ENCODE results near the gene FRY.
A peak's percentile ranks its signal among the peaks of the same experiment; 100 is the strongest.

Gene FRY

DNA sequence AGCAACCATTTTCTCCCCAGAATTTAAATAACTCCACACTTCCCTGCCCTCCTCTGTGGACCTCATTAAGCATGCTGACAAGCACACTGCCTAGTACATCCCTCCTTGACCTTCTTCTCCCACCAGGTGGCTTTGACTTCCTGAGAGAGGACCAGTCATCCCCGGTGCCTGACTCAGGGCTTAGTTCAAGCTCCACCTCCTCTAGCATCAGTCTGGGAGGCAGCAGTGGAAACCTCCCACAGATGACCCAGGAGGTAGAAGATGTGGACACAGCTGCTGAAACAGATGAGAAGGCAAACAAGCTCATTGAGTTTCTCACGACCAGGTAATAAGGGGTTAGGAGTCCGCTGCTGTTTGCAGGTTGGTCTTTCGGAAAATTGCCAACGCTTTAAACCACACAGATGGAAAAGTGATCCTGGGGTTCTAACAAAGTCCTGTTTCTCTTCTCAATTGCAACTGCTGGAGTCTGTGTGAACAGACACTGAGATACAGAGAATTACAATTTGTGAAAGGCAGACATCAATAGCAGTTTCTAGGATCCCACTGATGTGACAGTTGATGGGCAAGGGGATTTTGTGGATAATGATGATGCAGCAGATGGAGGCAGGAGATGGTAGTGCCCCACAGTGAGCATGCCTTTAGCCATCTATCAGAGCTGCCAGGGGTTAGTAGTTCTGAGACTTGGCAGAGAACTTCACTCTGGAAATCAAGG lies 196.9 kb downstream of the FRY start:
- DNase-seq = no peak

DNA sequence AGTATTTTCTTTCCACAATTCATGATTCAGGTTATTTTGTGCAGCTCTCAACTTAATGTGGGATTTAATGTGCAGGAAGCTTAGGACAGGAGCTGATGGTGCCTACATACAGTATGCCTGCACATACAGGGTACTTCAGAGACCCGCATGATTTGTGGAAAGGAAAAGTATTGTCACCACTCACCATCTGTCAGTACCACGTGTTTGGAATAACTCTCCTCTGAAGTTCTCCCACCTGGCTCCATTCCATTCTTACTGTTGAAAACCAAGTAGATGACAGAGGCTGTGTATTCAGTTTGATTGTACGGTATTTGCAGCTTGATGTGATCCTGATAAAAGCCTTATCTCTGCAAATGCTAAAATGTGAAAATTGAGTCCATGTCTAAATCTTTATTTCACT lies 197.9 kb downstream of the FRY start:
- no peak for DNase-seq

DNA sequence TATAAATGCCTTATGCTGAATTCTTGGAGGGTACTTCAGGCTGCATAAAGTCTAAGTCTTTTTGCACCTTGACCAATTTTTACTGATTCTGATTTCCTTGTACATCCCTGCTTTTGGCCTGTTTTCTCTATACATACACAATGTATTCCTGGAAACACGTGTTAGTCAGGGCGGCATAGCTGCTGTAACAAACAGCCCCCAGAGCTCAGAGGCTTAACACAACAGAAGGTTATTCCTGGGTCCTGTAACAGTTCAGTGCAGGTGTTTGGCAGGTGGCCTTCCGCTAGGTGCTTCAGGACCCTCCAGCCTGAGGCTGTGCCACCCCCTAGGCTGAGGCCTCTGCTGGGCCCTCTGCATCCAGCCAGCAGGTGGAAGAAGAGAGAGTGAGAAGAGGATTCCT lies 200.7 kb downstream of the FRY start:
- no peak for DNase-seq

DNA sequence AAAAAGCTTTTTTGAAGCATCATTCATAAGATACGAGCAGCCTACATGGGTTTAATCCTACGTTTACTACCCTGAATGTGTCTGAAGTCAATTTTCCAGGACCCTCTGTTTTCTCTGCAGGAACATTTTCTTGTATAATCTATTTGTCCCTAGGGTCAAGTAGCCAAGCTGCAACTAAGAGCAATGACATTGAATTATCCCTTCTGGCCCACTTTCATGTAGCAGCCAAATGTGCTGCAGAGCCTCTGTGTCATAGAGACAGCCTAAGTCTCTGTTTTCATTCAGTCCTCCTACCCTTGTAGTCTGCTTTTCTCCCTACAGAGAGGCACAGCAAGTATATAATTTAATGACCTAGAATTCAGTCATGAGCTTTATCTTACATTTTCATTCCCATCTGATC lies 201.5 kb downstream of the FRY start:
- no peak for DNase-seq

DNA sequence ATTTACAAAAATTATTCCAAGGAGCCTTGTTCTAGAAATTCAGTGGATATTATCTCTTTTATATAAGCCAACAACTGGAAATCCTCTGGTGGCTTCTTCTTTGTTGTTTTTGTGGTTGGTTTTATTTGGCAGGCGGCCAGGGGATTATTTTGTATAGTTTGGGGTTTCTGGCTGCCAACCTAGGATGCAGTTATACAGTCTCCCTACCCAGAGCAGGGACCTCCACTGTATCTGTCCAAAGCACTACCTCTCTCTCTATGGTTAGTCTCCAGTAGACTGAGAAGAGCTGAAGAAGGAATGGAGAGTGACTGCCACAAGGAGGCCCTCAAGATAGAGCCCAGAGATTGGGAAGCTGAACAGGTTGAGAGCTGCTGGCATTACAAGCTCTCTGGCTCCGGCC lies 203.3 kb downstream of the FRY start:
- peak in 1 of 2 donors; percentile 22 for DNase-seq

DNA sequence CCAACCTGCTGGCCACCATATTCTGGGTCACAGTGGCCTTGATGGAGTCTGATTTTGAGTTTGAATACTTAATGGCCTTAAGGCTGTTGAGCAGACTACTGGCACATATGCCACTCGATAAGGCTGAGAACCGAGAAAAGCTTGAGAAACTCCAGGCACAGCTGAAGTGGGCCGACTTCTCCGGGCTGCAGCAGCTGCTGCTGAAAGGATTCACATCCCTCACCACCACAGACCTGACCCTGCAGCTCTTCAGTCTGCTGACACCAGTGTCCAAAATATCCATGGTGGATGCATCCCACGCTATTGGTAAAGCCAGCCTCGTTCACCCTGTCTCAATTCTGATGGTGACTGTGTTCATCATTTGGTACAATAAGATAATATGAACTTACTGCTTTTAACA lies 206.1 kb downstream of the FRY start:
- DNase-seq = no peak

DNA sequence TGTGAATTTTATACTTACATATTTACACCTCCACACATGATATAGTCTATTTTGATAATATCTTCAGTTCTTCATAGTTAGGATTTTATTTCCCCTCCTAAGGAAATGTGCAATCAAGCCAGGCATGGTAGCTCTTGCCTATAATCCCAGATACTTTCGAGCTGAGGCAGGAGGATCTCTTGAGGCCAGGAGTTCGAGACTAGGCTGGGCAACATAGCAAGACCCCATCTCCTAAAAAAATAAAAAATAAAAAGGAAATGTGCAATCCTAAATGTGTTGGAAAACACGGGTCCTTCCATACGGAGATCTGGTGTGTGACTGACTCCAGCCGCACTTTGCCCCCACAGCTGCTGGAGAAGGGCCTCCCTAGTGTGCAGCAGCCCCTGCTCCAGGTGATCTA lies 212.1 kb downstream of the FRY start:
- no peak for DNase-seq

DNA sequence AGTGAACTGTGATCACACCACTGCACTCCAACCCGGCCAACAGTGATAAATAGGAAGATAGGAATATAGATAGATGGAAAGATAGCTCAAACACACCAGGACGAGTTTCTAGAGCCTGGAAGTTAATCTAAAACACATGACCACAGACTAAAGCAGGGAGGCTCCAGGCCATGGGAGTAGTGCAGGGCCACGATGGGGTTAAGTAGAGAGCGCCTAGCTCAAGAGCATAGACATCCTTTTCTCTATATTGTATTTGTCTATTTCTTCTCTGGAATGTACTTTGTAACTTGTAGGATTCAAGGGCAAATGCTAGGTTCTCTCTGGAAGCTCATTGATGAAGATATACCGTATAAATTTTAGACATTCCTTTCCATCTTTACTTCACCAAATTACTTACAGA lies 214.0 kb downstream of the FRY start:
- no peak for DNase-seq

DNA sequence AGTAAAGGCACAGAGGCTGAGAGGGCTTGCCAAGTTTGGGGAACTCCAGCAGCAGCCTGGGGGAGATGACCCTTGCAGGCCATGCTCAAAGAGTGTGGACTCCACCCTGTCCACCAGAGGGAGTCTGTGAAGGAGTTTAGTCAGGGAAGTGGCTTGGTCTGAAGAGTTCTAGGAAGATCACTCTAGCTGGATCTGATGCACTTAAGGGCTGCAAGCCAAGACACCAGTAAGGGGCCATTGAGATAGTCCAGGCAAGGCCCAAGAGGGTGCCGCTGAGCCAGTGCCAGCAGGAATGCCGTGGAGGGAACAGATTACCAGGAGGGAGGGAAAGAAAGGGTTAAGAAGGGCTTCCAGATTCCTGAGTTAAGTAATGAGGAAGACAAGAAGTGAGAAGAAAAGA lies 214.9 kb downstream of the FRY start:
- DNase-seq = peak; percentile 25 to 28

DNA sequence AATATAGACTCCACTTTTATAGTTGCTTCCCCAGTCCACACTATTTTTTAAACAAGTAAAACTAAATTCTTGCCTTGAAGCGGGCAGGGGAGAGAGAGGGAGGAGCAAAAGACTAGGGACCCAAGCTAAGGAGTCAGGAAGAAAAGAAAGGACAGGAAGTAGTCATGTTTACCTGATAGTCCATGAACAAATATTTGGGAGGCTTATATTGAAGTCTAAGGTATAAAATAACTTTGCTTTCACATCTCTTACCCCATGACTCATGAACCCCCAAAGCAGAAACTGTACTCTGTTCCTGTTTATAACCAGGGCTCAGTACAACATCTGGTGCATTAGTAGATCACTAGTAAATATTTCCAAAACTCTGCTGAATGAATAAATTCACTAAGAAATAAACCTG lies 216.3 kb downstream of the FRY start:
- no peak for DNase-seq

DNA sequence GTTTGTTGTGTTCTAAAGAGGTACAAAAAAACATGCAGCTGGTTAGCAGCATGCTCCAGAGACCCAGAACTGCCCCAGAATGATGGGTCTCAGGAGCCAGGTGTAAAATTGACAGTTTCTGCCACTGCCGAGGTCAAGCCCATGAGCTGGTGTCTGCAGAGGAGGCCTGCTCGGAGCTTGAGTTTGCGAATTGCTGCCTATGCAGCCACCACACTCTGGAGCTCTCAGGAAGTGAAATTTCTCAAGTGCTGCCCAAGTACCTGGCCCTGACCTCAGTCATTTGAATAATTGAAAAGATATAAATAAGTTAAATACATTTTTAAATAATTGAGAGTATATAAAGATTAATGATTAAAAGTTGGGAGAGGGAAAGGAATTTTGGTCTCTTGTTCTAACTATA lies 217.2 kb downstream of the FRY start:
- DNase-seq = no peak

DNA sequence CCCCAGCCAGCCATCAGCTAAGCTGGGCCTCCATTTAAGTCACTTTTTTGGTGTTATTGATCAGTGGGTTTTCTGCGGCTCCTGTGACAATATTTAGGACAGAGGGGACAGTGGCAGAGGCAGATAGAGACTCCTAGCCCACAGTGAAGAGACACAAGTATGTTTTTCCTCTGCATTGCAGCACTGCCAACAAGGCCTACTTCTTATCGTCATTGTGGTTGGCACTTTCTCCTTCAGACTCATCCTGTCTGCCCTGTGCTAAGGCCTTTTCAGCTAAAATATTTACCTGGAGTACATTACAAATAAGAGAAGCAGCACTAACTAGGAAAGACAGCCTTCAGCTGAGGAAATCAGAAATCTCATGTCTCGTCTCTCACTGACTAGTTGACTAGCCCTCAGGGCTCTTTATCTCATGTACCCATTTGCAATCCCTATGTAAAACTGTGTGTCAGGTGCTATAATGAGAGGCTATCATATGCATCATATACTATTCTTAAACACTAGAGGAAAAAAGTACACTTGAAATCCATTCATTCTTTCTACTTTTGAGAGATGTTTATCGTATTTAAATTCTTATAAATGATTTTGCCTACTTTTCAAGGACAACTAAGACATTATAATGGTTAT lies 221.4 kb downstream of the FRY start:
- no peak for DNase-seq

DNA sequence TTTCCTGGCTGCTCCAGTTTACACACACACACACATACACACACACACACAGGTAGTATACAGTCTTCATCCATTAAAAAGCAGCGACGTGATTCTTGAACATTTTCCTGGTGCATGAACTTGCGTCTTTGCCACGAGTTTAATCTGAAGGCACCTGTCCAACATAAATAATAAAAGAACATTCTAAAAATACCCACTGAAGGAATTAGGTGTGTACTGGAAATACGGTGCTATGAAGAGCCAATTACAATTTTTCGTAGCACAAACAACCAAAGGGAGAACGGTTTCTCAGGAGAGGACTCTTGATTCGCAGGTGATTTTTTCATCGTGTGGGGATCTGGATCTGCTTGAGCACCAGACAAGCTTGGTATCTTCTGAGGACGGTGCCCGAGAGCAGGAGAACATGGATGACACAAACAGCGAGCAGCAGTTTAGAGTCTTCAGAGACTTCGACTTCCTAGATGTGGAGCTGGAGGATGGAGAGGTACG lies 222.4 kb downstream of the FRY start:
- no peak for DNase-seq

DNA sequence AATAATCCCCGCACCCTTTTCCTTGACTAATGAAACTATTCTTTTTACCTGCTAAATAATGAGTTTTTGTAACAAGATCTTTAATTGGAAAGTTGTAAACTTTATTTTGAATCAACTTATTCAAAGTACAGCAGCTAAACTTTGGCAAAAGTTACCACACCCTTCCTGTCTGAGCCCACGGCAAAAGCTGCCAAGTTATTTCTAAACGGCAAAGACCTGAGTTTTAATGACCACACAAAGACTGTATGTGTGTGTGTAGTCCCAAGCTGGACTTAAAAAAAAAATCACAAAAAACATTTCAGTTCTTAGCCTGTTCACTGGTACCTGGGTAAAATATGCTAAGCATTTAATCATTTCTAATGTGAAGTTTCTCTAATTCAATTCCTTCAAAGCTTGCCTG lies 222.8 kb downstream of the FRY start:
- DNase-seq = no peak

DNA sequence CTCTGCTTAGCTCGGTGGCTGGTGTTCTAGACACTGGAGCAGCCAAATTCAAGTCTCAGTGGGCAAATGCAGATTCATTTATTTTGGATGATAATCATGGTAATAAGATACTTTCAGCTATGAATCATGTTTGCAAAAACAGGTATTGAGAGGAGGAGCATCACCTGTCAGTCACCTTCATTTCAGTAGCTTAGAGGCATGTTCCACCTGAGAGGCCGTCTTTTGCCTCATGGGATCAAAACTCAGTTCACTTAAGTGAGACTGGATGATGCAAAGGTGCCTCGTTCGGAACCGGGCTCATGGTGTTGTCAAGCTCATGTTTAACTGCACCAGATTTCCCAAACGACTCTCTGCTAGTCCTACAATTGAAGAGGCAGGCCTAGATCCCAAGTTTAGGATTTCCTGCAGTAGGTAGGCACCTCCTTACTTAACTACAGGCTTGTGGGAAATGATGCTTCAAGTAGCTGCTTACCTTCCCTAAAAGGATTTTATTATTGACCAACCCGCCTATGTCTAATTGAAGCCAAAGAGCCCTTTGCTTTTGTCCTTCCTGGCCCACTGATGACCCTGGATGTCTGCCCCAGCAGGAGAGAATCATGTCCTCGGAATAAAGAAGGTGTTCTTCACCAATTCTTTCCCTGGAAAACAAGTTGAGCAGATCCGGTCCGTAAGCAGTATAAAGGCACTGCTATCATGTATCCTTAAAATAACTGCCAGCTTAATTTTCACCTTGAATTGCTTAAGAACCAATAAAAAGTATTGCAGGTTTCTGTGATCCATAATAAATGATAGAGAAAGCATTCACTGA lies 223.5 kb downstream of the FRY start:
- DNase-seq = no peak

DNA sequence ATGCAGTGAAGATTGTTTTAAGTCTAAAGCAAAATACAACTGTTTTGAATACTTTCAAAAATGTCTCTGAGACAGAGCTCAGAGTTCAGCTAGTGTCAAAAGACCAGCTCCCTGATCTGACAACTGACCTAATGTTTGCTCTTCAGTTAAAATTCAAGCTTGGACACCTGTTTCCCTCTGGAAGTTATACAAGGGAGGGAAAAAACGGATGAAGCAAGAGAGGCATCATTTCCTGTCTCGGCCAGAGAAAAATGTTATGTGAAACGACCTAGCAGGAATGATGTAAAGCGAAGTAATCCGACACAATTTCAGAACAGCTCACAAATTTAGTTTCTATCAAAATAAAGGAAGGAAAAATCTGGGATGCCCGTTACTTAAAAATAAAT lies 224.1 kb downstream of the FRY start:
- no peak for DNase-seq

DNA sequence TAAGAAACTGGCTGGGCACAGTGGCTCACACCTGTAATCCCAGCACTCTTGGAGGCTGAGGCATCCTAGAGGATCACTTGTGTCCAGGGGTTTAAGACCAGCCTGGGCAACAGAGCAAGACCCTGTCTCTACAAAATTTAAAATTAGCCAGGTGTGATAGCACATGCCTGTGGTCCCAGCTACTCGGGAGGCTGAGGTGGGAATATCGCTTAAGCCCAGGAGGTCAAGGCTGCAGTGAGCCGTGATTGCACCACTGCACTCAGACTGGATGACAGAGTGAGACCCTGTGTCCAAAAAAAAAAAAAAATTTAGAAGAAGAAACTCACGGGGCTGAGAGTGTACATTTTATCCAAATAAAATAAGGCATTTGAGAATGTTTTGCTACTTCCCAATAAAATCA lies 224.7 kb downstream of the FRY start:
- no peak for DNase-seq

DNA sequence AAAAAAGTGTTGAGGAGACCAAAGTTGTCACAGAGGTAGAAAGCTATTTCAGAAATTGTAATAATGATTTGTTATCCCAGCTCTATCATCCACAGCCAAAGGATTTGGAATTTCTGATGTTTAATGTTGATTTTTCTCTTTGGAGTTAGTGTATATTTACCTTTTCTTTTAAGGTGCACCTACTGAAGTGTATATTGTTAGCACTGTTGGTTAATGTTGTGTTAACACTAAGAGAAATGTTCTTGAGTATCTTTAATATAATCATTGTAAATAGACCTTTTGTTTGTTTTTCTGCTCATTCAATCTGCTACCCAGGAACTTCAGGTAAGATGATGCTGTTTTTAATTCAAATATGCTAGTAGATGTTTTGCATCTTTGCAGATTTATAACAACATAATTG lies 226.1 kb downstream of the FRY start:
- no peak for DNase-seq

DNA sequence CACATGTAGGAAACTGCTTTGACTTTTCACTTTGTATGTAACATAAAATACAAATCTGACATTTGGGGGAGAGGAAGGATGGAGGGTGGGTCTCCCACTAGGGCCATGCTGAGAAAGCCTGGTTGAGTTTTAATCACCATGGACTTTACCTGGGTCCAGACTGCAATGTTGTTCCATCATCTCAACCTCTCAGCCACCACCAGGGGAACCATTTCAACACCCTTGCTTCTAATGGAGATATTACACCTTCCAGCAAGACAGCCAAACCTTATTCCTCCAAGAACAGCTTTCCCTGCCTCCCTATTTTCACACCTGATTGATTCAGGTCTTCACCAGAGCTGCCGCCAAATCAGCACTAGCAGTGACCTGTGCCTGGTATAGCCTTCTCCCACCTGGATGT lies 227.5 kb downstream of the FRY start:
- DNase-seq = no peak

DNA sequence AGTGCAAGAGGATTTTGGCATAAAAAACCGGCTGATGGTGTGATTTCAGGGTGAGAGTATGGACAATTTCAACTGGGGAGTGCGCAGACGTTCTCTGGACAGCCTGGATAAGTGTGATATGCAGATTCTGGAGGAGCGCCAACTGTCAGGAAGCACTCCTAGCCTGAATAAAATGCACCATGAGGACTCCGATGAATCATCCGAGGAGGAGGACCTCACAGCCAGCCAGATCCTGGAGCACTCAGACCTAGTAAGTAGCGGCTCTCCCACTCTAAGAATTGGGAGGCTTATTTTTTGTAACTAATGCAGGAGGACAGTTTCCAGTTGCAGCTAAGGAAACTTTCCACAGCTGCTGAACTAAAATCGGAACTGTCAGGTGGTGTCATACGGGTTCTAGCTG lies 230.0 kb downstream of the FRY start:
- DNase-seq = no peak

DNA sequence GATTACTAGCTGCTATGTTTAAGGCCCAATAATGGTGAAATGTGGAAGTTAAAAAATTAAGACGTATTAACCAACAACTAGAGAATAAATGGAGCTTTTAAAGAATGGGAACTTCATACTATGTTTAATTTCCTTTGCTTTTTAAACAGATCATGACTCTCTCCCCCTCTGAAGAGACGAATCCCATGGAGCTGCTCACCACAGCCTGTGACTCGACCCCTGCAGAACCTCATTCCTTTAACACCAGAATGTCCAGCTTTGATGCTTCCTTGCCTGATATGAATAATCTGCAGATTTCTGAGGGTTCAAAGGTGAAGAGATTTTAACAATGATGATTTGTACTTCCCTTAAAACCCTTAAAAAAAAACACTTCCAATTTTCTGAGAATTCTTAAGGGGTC lies 230.6 kb downstream of the FRY start:
- no peak for DNase-seq

DNA sequence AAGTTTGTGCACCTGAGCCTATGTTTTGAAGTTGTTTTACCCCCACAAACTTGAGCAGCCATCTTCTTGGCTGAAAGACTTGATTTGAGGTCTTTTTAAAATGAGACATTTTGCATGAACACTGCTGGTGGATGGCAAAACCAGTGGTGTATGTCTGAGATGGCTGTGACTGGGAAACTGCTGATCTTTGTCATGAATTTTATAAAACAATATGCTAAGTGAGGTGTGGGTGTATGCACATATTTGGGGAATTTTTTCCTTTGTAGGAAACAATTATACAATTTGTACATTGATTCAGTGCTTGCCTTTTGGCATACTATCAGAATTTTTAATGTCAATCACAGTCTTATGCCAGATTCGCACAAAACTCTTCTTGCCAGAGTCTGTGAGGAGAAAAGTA lies 231.0 kb downstream of the FRY start:
- DNase-seq = no peak

DNA sequence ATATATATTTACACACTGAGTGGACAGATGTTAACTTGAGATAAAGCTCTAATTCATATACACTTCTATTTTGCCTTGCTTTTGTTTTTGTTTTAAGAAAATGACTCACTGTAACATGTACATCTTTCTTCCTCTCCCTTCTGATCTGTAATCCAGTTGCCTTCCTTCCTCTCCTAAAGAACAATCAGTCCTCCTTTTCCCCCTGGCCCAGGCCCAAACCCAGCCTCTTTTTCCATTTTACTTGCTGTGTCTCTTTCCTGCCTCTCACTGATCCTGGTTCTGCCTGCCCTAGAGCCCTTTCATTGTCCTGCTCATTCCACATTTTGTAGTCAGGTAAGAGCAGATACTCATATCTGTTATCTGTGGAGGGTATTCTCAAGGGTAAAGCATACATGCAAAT lies 232.8 kb downstream of the FRY start:
- DNase-seq = no peak

DNA sequence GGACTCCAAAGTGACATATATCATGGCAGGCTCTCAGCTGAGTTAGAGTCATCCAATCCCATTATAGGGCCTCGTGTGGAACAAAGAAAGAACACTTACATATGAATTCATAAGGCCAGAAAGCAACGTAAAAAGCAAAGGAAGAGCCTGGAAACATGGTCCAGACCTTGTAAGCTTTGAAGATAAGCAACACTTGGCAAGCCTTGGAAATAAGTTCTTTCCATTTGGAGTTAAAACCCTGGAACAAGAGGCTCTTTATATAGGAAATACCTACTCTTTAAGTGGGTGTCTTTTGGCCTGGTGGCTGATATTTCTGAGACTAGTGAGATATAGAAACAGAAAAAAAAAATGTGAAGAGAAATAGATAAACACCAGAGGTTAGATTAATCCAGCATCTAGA lies 234.2 kb downstream of the FRY start:
- DNase-seq = no peak

All from CD4-positive, alpha-beta T cell treated with Interleukin-4 for 1 hour (primary cell).